PFSK-1 (cell line): ENCODE results near the gene LCN10.

Source experiments
- POLR2AphosphoS5 ChIP-seq: IDR thresholded peaks from 2 replicates; pipeline ENCODE4 v1.6.1; 2012; ENCODE audit warnings: low read depth, mild to moderate bottlenecking, control low read depth, low read length, moderate library complexity
- SIN3A ChIP-seq: IDR thresholded peaks from 2 replicates; pipeline ENCODE4 v1.6.1; 2012; ENCODE audit warnings: mild to moderate bottlenecking, low read length, moderate library complexity, borderline replicate concordance; ENCODE audit not compliant: insufficient read depth
- TAF1 ChIP-seq: IDR thresholded peaks from 2 replicates; pipeline ENCODE4 v1.6.1; 2012; ENCODE audit warnings: low read length, control low read depth, borderline replicate concordance; ENCODE audit not compliant: insufficient read depth
- TF ChIP-seq, protein P1 (sequence below), 2 experiments: IDR thresholded peaks; 2 replicates each; pipeline versions ENCODE4 v1.6.1 to v1.8.0; 2011 to 2012; ENCODE audit warnings: low read depth in 2 of 2, low read length in 2 of 2, control low read depth in 1 of 2, inconsistent platforms in 1 of 2, mild to moderate bottlenecking in 1 of 2, moderate library complexity in 1 of 2; ENCODE audit not compliant: insufficient read depth in 1 of 2

DNA sequence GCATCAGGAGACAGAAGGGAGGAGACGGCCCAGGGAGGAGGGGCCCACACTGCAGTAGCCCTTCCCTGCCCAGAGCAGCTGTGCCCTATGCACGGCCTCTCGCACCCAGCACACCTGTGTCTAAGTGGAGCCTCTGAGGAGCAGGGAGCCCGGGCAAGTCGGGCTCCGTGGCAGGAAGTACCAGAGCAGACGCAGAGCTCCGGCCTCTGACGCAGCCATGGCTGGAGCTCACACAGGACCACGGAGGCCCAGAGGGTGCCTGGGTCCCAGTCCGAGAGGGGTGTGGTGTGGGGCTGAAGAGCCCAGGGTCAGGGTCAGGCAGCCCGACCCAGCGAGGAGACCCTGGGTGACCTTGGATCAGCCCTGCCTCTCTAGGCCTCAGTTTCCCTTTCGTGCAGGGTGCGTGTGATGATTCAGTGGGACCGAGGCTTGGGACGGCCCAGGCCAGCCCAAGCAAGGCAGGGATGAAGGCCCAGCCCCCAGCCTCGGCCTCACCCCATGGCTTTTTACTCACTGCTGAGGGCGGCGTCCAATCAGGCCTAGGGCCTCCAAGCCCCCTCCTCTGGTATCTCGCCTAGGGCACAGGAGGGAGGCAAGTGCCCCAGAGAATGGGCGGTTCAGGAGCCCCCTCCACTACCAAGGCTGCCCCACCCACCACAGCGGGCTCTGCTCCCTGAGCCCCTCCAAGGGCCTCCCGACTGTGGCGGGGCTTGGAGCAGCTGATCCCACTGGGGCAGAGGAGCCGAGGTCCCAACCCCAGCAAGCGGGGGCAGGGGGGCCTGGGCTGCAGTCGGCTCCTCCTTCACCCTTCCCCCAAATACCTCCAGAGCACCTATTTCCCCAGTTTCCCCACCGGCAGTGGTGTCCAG is 51.2 kb downstream of the LCN10 start:
- no peak for TF ChIP-seq TAF1
- TF ChIP-seq POLR2AphosphoS5, result no peak
- TF ChIP-seq, protein P1, sequence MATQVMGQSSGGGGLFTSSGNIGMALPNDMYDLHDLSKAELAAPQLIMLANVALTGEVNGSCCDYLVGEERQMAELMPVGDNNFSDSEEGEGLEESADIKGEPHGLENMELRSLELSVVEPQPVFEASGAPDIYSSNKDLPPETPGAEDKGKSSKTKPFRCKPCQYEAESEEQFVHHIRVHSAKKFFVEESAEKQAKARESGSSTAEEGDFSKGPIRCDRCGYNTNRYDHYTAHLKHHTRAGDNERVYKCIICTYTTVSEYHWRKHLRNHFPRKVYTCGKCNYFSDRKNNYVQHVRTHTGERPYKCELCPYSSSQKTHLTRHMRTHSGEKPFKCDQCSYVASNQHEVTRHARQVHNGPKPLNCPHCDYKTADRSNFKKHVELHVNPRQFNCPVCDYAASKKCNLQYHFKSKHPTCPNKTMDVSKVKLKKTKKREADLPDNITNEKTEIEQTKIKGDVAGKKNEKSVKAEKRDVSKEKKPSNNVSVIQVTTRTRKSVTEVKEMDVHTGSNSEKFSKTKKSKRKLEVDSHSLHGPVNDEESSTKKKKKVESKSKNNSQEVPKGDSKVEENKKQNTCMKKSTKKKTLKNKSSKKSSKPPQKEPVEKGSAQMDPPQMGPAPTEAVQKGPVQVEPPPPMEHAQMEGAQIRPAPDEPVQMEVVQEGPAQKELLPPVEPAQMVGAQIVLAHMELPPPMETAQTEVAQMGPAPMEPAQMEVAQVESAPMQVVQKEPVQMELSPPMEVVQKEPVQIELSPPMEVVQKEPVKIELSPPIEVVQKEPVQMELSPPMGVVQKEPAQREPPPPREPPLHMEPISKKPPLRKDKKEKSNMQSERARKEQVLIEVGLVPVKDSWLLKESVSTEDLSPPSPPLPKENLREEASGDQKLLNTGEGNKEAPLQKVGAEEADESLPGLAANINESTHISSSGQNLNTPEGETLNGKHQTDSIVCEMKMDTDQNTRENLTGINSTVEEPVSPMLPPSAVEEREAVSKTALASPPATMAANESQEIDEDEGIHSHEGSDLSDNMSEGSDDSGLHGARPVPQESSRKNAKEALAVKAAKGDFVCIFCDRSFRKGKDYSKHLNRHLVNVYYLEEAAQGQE (IDR thresholded peaks at IDR 0.05; ENCODE audit: insufficient read depth in 1 of 2, low read depth in 2 of 2, low read length in 2 of 2), result no peak
- no peak for TF ChIP-seq SIN3A
